Ectodermal cell (in vitro differentiated cells): ENCODE data around the gene PBLD.
A peak's percentile ranks its signal among the peaks of the same experiment; 100 is the strongest.

Experiments
- H3K27ac ChIP-seq: 2 replicates; pipeline ENCODE4 v1.7.0; 2013; ENCODE audit warnings: mild to moderate bottlenecking, low read depth, low read length; ENCODE audit not compliant: insufficient read depth, poor library complexity, severe bottlenecking
- H3K27me3 ChIP-seq: 2 replicates; pipeline ENCODE4 v1.7.0; 2013; ENCODE audit warnings: mild to moderate bottlenecking, low read length; ENCODE audit not compliant: insufficient read depth, control insufficient read depth, poor library complexity, severe bottlenecking
- H3K36me3 ChIP-seq: one replicate; pipeline ENCODE4 v1.7.0; 2013; ENCODE audit warnings: low read length; ENCODE audit not compliant: control insufficient read depth, insufficient read depth
- H3K4me1 ChIP-seq: one replicate; pipeline ENCODE4 v1.7.0; 2013; ENCODE audit warnings: low read length; ENCODE audit not compliant: control insufficient read depth, insufficient read depth
- H3K4me3 ChIP-seq: 2 replicates; pipeline ENCODE4 v1.7.0; 2013; ENCODE audit warnings: low read depth, low read length, control low read depth; ENCODE audit not compliant: insufficient read depth
- H3K9me3 ChIP-seq: 2 replicates; pipeline ENCODE4 v1.7.0; 2013; ENCODE audit warnings: mild to moderate bottlenecking, low read length, moderate library complexity; ENCODE audit not compliant: control insufficient read depth
- WGBS, 2 experiments: methylation state at CpG; one replicate each; pipeline ENCODE4 v1.1.7; 2013; ENCODE audit warnings: missing lambda C conversion rate in 2 of 2; 5-methylcytosine and 5-hydroxymethylcytosine counted together

The PBLD gene

DNA sequence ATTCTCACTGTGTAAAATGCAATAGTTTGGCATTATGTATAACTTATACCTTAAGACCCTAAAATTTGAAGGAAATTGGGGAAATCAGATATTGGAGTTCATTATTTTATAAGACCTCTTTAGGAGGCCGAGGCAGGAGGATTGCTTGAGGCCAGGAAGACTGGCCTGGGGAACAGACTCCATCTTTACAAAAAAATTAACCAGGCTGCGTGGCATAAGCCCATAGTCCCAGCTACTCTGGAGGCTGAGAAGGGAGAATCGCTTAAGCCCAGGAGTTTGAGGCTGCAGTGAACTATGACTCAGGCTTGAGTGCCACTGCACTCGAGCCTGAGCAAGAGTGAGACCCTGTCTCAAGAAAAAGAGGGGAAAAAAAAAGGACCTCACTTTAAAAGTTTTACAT lies 14.0 kb upstream of the PBLD start:
- WGBS, 2 experiments, result 85 to 86% methylated on average over 4 of the region's 4 CpGs
- no peaks in the 10 kb centered on the region for H3K4me1 ChIP-seq
- H3K4me3 ChIP-seq, result no peak overlapping the region
- H3K27ac ChIP-seq, result no peak overlapping the region
- peaks cover 30% of the 10 kb centered on the region for H3K36me3 ChIP-seq
- no peaks in the 10 kb centered on the region for H3K9me3 ChIP-seq
- no peaks in the 10 kb centered on the region for H3K27me3 ChIP-seq

GRCh38 chr10:68345621-68346020 lies 12.9 kb upstream of the PBLD start:
- whole genome bisulfite sequencing, 2 experiments, result 85 to 99% methylated on average over 2 to 4 of the region's 4 CpGs
- Histone ChIP-seq H3K27ac (no peak overlapping the region), H3K9me3 (no peaks in the 10 kb centered on the region), H3K27me3 (no peaks in the 10 kb centered on the region), H3K36me3 (peaks cover 42% of the 10 kb centered on the region), H3K4me1 (no peaks in the 10 kb centered on the region), H3K4me3 (no peak overlapping the region)

GRCh38 chr10:68342909-68343516 lies 10.3 kb upstream of the PBLD start:
- Histone ChIP-seq H3K4me1 (no peaks in the 10 kb centered on the region), H3K4me3 (no peak overlapping the region), H3K36me3 (peaks cover 65% of the 10 kb centered on the region), H3K9me3 (no peaks in the 10 kb centered on the region), H3K27me3 (no peaks in the 10 kb centered on the region), H3K27ac (no peak overlapping the region)
- 92 to 96% methylated on average over 3 of the region's 3 CpGs for WGBS, 2 experiments

GRCh38 chr10:68340358-68341080 lies 7.8 kb upstream of the PBLD start:
- peaks cover 69% of the 10 kb centered on the region for H3K36me3 ChIP-seq
- WGBS, 2 experiments, result 96 to 98% methylated on average over 8 of the region's 8 CpGs
- peaks cover 10% of the 10 kb centered on the region for H3K4me1 ChIP-seq
- no peak overlapping the region for H3K4me3 ChIP-seq
- no peak overlapping the region for H3K27ac ChIP-seq
- H3K27me3 ChIP-seq, result no peaks in the 10 kb centered on the region
- H3K9me3 ChIP-seq, result no peaks in the 10 kb centered on the region

GRCh38 chr10:68336754-68337351 lies 4.1 kb upstream of the PBLD start:
- Histone ChIP-seq H3K27ac (no peak overlapping the region), H3K4me1 (peaks cover 11% of the 10 kb centered on the region), H3K9me3 (no peaks in the 10 kb centered on the region), H3K4me3 (peak overlapping the region; percentile 86), H3K27me3 (no peaks in the 10 kb centered on the region), H3K36me3 (peaks cover 39% of the 10 kb centered on the region)
- WGBS, 2 experiments, result 93 to 95% methylated on average over 7 of the region's 7 CpGs

DNA sequence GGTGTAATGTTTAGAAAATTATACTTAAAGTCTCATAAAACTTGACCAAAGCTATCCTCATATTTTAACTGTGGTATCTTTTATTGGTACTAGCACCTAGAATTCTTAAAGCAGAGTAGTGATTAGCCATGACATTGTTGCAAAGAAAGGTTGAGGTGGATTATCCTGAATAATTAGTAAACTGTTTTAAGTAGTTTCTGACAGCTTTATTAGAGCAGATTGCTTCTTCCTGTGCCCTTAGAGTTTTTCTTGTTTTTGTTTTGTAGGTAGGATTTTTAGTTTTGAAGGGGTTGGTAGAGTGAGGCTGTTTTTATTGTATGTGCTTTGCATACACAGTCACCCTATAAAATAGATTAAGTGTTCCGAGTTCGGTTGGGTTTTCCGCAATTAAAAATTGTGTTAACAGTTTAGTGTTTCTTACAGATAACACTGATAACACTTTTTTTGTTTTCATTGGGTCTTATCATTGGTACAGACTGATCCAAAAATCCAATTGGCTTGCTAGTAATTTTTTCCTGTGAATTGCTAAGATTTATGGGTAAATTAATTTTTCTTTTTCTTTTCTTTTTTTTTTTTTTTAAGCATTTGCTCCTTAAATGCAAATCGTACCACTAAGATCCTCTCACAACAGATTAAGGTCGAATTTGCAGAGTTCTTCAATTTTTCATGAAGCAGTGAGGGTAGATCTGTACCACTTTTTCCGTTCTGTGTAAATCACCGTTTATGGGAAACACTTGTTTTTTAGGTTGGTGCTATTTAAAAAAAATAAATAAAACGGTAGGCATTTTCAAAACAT lies 2.1 kb upstream of the PBLD start:
- Histone ChIP-seq H3K9me3 (no peaks in the 10 kb centered on the region), H3K27me3 (no peaks in the 10 kb centered on the region), H3K4me3 (peak overlapping the region; percentile 86), H3K4me1 (peaks cover 21% of the 10 kb centered on the region), H3K27ac (no peak overlapping the region), H3K36me3 (peaks cover 19% of the 10 kb centered on the region)
- WGBS, 2 experiments, result 47 to 49% methylated on average over 6 to 8 of the region's 8 CpGs

- H3K9me3 ChIP-seq, result no peaks in the 10 kb centered on the region
- no peaks in the 10 kb centered on the region for H3K27me3 ChIP-seq
- H3K36me3 ChIP-seq, result peaks cover 10% of the 10 kb centered on the region
- H3K4me3 ChIP-seq, result peak overlapping the region; percentile 86
- peak overlapping the region; percentile 97 for H3K27ac ChIP-seq
- WGBS, 2 experiments, result 0 to 8% methylated on average over 3 to 8 of the region's 10 CpGs
- H3K4me1 ChIP-seq, result peaks cover 27% of the 10 kb centered on the region
These were observed 1.0 kb upstream of the PBLD start for GRCh38 chr10:68333440-68334431.

DNA sequence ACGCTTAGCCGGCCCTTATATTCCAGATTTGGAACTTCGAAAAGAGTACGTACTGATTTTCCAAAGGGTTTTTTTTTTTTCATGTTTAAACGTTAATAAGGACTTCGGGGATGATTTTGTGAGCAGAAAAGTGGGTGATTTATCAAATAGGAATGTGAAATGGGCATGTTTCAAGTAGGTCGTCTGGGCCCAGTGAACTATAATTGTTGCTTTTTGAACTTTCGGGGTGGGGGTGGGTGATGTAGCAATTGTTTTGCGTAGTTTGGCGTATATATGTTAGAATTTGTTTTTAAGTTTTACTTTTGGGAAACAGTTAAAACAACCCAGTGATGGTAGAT lies 299 bp upstream of the PBLD start:
- H3K36me3 ChIP-seq, result peaks cover 4% of the 10 kb centered on the region
- 0 to 1% methylated on average over 9 of the region's 10 CpGs for WGBS, 2 experiments
- peak overlapping the region; percentile 86 for H3K4me3 ChIP-seq
- H3K9me3 ChIP-seq, result no peaks in the 10 kb centered on the region
- peak overlapping the region; percentile 97 for H3K27ac ChIP-seq
- H3K4me1 ChIP-seq, result peaks cover 30% of the 10 kb centered on the region
- H3K27me3 ChIP-seq, result no peaks in the 10 kb centered on the region

- Histone ChIP-seq H3K4me1 (peaks cover 27% of the 10 kb centered on the region), H3K4me3 (peak within 1 kb of the TSS; percentile 86), H3K27ac (peak within 1 kb of the TSS; percentile 98), H3K36me3 (no peaks in the 10 kb centered on the region), H3K27me3 (no peaks in the 10 kb centered on the region), H3K9me3 (no peaks in the 10 kb centered on the region)
- 1 to 2% methylated on average over 73 of the region's 73 CpGs for WGBS, 2 experiments
These were observed 1.1 kb downstream of the PBLD start, which contains the start of gene HNRNPH3 for GRCh38 chr10:68331455-68332258. Gene HNRNPH3 (plus strand): TSS chr10:68332064. CDS start chr10:68337222, 5,158 bp downstream.
